GM18517 (cell line): ENCODE data around the gene PCDHGA1.
A peak's percentile ranks its signal among the peaks of the same experiment; 100 is the strongest.

Experiments
- ATAC-seq: cut with Tn5 transposase; IDR thresholded peaks from one replicate; pipeline ENCODE4 v1.9.1; 2021; ENCODE audit warnings: mild to moderate bottlenecking, moderate library complexity; ENCODE audit not compliant: unreplicated experiment

The PCDHGA1 gene

DNA sequence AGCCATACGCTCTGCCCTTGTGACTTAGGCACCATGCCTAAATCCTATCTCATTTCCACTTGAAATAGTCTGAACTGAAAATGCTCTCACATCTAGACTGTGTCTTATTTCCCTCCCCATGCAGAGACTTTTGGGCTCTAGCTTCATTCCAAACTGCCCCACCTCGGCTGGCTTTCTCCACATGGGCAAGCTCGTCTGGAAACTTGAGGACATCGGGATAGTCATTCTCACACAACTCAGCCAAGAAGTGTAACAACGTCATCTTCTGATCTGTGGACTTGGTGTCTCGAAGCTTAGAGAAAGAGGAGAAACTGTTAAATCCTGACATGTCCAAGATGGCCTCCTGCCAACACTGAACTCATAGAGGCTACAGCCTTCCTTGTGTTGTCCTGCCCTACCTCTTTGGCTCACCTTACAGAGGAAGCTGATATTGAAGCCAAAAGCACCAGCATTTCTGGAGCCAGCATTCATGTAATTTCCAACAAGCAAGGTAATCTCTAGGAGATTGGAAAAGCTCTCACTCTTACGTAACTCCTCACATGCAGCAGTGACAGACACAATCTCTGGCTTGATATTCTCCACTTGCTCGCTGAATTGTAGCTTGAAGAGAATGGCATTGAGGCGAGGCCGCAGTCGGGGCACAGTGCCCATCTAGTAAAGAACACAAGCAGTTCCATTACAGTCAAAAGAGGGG lies 198.1 kb downstream of the PCDHGA1 start:
- no peak for ATAC-seq

DNA sequence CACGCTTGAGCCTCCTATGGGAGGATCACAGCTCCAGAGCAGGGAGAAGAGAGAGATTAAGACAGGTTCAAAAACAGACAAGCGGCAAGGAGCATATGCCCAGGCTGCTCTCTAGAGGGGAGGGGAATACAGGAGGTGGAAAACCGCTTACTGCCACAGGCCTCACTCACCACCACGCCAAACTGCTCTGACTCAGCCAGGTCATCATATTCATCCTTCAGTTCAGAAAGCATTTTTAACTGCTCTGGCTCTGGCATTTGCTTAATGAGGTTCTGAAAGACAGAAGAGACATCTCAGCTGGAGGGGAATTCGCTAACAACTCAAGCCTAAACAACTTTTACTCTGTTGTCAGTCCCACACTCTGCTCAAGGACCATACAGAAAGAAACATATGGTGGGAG lies 198.7 kb downstream of the PCDHGA1 start:
- ATAC-seq: peak; percentile 31

DNA sequence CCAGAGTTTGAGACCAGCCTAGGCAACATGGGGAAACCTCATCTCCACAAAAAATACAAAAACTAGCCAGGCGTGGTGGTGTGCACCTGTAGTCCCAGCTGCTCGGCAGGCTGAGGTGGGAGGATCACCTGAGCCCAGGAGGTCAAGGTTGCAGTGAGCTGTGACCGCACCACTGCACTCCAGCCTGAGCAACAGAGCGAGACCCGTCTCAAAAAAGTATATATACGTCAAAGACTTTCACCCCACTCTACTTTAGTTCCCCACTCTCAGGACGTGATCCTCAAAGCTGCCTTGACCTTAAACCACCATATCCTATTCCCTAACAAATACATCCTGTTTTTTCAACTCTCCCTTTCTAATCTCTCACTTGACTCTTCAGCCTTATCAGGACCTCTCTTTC lies 199.6 kb downstream of the PCDHGA1 start:
- ATAC-seq: peak; percentile 60

DNA sequence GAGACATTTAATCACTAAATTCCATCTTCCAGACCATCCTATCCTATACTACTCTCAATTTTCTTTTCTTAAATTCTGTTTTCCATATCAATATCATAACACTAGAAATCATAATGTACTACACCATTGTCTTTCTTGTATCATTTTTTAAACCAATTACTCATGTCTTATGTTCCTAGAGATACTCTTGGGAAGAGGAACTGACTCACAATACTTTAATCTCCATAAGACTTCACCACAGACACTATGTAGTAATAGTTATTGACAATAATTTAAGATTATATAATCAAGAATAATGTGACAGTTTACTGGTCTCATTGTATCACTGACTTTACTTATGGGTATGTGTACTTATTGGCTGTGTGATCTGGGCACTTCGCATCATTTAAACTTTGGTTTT lies 202.4 kb downstream of the PCDHGA1 start:
- ATAC-seq: no peak

DNA sequence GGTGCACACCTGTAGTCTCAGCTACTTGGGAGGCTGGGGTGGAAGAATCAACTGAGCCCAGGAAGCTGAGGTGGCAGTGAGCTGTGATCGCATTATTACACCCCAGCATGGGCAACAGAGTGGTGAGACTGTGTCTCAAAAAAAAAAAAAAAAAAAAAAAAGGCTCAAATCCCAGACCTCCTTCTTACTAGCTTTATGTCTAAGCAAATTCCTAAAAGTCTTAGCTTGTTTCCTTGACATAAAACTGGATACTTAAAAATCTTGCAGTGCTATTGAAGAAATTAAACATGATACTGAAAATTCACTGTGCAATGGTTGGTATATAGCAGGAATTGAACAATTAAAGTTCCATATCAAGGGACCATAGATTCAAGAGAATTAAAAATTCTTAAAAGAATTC lies 203.6 kb downstream of the PCDHGA1 start:
- no peak for ATAC-seq

DNA sequence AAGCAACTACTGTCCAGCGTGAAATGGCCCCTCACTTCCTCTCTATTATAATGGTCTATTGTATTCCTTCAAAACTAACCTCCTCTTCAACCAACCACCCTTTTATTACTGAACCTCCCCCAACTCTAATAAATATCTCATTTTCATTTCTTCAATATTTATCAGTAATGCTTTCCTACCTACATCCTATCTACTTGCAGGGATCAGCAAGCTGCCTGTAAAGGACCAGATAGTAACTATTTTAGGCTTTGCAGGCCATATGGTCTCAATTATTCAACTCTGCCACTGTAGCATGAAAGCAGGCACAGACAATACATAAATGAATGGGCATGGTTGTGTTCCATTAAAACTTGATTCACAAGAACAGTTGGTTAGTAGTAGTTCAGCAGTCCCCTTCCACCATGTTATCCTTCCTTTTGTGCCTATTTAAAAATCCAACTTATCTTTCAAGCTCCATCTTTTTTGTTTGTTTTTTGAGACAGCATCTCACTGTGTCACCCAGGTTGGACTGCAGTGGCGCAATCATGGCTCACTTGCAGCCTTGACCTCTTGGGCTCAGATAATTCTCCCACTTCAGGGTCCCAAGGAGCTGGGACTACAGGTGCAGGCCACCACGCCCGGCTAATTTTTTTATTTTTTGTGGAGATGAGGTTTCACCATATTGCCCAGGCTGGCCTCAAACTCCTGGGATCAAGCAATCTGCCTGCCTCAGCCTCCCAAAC lies 204.3 kb downstream of the PCDHGA1 start:
- no peak for ATAC-seq

DNA sequence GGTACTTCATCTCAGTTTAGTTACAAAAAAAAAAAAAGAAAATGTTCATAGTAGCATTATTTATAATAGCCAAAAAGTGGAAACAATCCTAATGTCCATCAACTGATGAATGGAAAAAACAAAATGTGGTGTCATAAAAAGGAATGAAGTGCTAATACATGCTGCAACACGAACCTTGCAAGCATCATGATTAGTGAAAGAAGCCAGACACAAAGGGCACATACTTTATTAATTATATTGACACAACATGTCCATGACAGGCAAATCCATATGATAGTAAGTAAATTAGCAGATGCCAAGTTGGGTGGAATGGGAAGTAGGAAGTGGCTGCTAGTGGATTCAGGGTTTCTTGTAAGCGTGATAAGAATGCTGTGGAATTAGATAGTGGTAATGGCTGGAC lies 212.7 kb downstream of the PCDHGA1 start:
- ATAC-seq: no peak

DNA sequence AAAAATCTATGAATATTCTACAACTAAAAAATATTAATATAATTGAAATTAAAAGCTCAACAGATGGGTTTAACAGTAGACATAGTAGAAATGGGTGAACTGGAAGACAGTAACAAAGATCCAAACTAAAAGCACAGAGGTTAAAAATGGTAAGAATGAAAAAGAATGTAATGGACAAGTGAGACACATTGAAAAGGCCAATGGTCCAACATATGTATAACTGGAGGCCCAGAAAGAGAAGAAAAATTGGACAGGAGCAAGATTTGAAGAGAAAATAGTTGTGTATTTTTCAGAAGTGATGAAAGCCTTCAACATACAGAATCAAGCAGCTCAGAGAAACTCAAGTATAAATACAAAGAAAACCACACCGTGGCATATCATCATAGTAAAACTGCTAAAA lies 217.2 kb downstream of the PCDHGA1 start:
- ATAC-seq: no peak

DNA sequence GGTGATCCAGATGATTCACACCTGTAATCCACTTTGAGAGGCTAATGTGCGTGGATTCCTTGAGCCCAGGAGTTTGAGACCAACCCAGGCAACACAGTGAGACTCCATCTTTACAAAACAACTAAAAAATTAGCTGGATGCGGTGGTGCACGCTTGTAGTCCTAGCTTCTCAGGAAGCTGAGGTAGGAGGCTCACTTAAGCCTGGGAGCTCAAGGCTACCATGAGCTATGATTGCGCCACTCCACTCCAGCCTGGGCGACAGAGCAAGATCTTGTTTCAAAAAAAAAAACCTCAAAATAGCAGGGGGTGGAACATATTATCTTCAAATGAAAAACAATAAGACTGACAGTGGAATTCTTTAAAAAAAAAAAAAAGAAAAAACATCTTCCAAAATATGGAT lies 217.6 kb downstream of the PCDHGA1 start:
- no peak for ATAC-seq

DNA sequence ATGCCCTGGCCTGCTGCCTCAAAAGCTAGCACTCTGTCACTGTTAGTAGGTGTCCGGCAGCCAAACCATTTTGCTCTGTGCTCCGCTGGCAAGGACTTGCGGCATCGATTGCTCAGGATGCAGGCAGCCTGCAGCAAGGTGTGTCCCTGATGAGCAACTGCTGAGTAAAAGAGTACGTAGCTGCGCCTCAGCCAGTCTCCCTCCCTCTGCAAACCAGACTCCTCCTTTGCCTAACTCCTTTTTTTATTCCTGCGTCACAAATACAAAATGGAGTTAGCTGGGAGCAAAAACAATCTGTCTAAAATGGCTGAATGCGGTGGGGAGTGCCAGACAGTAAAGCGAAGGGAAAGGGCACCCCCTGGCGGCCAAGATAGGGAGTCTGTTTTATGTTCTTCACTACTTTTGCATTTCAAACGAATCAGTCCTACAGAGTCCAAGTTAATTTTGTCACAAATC lies 227.4 kb downstream of the PCDHGA1 start:
- ATAC-seq: peak; percentile 71

DNA sequence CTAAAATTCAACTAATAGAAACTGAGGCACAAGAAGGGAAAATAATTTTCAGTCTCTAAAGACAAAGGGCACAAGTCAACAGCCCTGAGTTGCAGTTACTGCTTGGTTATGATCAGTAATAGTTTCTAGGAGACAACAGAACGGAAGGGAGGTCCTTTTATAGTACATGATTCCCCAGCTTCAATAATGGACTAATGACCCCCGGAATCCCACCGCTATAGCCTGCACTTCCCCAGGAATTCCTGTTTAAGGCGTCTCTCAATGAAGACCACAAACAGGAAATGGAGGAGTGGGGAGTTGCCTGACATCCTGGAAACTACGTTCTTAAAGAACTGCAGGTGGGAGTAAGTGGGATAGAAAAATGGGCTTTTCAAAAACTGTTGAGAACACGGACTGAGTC lies 227.8 kb downstream of the PCDHGA1 start:
- peak; percentile 17 for ATAC-seq

DNA sequence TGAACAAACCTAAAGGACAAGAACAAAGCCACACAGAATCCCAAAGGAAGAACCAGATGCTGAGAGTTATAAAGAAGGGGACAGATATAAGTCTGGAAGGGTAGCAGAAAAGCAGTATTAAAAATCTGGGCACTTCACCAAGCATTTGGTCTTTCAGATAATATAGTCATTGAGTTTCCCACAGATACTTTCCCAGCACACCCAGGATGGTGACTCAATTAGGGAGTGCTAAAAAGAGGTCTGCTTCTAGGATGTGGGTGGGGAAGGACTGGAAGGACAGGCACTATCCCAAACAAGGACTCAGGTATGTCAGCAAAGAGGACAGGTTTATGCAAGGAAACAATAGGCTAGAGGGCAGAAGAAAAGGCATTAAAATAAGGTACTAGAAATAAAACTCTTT lies 229.1 kb downstream of the PCDHGA1 start:
- ATAC-seq: no peak

DNA sequence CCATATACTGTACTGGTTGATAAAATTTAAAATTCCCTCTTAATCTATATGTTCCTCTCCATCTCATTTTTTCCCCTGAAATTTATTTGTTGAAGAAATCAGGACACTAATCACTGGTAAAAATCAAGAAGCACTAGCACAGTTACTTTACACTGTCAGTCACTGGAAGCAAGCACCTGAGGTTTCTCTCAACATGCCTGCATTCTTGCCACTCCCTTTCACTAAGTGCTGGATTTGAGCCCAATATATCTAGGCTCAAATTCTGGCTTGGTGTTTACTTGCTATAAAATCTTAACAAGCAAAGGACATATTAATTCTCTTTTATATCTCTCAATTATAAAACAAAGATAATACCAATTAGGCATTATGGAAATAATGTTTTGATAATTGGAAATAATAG lies 229.8 kb downstream of the PCDHGA1 start:
- no peak for ATAC-seq

DNA sequence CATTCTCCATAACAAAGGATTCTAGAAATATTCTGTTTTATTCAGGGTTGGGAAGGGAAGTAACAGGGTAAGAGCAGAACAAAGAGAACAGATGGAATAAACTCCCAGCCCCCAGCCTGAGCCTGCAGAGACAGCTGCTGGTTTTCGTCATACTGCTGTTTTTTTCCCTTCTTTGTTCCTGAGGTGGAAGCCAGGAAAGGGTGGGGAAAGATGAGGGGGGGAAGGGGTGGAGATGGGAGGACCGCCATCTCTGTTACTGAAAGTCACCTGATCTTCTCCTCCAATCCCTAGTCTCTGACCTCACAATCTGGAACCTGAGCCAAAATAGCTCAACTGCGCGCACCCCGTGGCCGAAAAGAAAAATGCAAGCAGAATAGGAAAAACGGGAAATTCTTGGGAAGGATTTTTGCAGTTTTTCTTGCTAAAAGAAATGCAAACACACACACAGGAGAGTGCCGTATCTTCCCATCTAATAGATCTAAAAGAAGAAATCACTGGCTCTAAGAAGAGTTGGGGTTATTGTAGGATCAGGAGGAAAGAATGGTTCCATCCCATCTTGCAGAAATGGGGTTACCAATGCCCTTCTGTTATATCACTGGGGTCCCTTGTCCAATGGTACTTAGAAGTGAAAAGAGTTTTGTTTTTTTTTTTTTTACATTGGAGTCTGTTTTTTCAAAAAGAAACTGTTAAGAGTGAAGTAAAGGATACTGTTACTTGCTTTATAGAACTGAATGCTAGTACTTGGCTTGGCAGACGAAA lies 230.6 kb downstream of the PCDHGA1 start:
- no peak for ATAC-seq
